Fibroblast of the conjunctiva (primary cell): Measurements from ENCODE around the gene PTGFR.
A peak's percentile ranks its signal among the peaks of the same experiment; 100 is the strongest.

Source experiments
- DNase-seq: peaks from one replicate; pipeline ENCODE4 v3.0.0-alpha.2; 2010; ENCODE audit warnings: low read depth

PTGFR gene

GRCh38 chr1:78520843-78521242 lies 30.1 kb downstream of the PTGFR start:
- DNase-seq: no peak

GRCh38 chr1:78522136-78522535 lies 31.4 kb downstream of the PTGFR start:
- DNase-seq: no peak

GRCh38 chr1:78526496-78526895 lies 35.7 kb downstream of the PTGFR start:
- DNase-seq: no peak

DNA sequence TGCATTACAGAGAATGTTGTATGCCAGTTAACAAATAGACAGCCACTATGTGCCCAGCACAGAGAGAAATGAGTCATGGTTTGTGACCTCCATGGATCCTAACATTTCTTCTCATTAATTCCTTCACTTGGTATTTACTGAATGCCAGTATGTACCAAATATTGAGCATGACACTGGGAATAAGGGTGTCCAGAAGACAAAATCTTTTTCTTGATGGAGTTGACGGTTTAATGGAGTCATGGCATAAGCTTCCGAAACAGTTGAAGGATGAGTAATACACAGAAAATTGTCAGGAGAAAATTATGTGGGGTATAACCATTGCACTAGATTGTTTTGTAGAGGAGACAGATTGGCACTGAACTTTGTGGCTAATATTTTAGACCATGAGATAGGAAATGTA lies 36.9 kb downstream of the PTGFR start:
- no peak for DNase-seq

GRCh38 chr1:78533527-78533926 lies 42.8 kb downstream of the PTGFR start:
- no peak for DNase-seq

GRCh38 chr1:78535286-78535685 lies 44.5 kb downstream of the PTGFR start:
- no peak for DNase-seq

GRCh38 chr1:78536427-78536826 lies 45.7 kb downstream of the PTGFR start:
- DNase-seq: no peak

DNA sequence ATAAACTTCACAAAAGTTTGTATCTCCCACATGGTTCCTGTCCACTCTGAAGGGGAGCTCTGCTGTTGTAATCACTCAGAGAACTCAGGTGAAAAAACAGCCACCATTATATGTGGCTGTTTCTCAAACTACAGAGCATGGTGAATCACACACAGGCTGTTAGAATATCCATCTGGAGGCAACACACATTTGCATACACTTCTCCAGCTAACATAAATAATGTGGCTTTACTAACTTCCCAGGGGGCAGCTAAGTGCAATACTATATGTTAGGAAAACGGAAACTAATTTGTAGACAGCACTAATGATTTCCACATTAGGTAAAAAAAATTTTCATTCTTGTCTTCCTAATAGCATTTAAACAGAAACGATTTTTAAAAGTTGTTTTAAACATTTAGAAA lies 49.3 kb downstream of the PTGFR start:
- DNase-seq: peak; percentile 30

DNA sequence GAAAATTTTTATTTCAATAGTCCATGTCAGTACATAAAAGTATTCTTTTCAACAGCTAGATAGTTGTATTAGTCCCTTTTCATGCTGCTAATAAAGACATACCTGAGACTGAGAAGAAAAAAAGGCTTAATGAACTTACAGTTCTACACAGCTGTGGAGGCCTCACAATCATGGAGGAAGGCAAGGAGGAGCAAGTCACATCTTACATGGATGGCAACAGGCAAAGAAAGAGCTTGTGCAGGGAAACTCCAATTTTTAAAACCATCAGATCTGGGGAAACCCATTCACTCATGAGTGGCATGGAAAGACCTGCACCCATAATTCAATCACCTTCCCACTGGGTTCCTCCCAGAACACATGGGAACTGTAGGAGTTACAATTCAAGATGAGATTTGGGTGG lies 50.7 kb downstream of the PTGFR start:
- no peak for DNase-seq

- peak; percentile 51 for DNase-seq
Observed at GRCh38 chr1:78543941-78544643, 53.3 kb downstream of the PTGFR start.

DNA sequence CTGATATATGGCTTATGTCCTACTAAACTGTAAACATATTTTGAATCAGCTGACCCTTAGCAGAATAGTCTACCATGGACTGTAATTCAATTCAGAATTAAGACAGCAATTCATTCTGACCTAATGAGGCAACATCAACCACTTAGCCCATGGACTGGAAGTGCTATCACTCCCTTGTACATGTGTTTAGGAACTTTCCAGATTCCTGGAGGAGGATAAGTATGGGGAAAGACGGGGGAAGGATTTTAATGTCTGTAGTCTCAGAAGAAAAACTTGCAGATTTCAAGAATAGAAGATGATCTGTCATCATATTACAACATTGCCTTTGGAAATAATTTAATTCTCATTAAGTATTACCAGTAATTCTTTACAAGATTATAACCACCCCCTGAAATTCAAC lies 56.3 kb downstream of the PTGFR start:
- DNase-seq: no peak

- no peak for DNase-seq
Observed at GRCh38 chr1:78549331-78549730, 58.6 kb downstream of the PTGFR start.

- no peak for DNase-seq
Observed at GRCh38 chr1:78549891-78550290, 59.1 kb downstream of the PTGFR start.

- DNase-seq: no peak
Observed at GRCh38 chr1:78553859-78554258, 63.1 kb downstream of the PTGFR start.

DNA sequence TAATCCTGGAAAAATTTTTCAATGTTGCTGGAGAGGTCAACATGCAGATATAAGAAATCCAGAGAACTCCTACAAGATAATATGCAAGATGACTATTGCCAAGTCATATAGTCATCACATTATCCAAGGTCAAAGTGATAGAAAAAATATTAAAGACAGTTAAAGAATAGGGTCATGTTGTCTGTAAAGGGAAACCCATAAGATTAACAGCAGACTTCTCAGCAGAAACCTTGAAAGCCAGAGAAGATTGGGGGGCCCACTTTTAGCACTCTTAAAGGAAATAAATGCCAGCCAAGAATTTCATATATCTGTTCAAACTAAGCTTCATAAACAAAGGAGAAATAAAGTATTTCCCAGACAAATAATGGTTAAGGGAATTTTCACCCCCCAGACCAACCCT lies 64.1 kb downstream of the PTGFR start:
- DNase-seq: no peak

DNA sequence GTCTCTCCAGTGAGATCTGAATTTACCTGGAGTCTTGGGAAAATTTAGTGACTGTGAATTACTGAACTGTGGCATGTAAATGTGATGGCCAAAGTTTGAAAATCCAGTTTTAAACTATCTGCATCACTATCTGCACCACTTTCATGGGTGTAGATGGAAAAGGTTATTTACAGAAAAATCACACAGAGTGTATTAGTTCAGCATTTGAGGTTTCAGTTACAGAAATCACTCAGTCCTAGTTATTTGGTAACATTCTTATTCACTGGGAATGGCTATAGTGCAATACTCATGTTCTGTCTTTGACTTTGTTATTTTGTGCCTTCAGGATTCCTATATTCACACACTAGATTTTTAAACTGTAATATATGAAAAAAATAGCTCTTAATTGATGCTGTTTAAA lies 68.9 kb downstream of the PTGFR start:
- no peak for DNase-seq

- DNase-seq: no peak
Observed at GRCh38 chr1:78560811-78561210, 70.0 kb downstream of the PTGFR start.

DNA sequence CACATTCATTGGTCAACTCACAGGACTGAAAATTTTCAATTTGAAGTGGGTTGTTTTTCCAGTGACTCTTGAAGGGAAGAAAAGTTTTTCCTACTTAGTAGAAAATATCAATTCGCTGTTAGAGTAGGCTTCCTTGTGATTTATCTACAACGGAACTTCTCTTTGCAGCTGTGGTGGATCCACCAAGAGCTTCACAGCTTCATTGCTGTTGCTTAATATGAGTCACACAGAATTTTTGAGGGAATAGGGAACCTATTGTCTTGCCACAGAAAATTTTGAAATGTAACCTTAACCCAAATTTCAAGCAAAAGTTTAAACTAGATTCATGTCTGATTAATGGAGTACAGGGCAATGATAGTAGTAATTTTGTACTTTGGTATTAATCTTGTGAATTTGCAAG lies 71.1 kb downstream of the PTGFR start:
- DNase-seq: no peak

DNA sequence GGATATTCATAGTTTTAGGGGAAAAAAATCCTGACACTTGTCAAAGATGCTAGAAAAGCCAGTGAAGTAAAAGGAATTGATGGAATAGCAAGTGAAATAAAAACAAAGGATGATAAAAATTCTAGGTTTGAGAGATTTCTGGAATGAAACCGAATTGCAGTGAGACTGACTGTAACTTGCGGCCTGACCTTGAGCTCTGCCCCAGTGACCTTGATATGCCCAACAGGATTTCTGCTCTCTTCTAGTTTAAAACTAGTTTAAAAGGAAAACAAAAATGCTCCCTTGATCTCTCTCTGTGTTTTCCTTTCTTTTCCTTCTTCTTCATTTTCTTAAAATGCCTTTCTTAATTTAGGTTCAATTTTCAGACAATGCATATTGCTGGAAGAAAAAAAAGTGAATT lies 74.6 kb downstream of the PTGFR start:
- DNase-seq: no peak

GRCh38 chr1:78570539-78570938 lies 79.8 kb downstream of the PTGFR start:
- DNase-seq: no peak

DNA sequence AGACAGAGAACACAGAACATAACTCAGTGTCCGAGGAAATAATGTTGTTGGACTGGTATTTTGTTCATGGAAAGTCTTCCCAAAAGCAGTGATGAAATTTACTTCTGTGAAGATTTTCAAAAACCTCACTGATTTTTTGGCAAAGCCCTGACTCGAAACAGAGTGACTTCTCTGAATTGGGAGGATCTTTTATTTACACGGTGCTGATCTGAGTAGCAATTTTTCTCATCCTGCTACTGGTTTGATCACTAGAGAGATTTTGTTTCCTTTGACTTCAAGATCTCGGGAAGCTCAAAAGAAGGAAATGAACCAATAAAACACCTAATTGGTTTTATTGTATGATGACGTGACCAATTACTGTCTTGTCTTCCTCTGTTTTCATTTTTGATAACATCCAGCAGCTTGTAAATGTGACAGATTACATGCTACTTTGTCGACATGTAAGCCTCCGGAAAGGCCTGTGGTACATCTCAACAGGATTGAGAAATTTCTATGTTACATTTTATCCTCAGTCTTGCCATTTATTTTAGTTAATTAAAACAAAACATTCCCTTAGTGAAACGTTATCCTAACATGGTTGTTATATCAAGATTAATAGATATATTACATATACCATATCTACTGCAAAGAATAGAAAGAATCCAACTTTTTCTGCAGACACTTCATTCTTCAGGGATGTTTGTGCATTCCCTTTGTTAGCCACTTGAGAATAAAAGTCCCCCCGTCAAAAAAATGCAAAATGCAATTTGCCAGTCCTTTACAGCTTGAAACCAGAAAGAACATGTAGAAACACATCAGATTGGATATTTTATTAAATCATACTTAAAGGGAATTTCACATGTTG lies 86.7 kb downstream of the PTGFR start:
- DNase-seq: no peak

GRCh38 chr1:78586572-78586971 lies 95.8 kb downstream of the PTGFR start:
- DNase-seq: no peak

GRCh38 chr1:78587211-78587610 lies 96.4 kb downstream of the PTGFR start:
- DNase-seq: no peak
